ENCODE data around the gene LRRC9. TPM values are rescaled to one million over a fixed set of nuclear protein-coding genes. Genes with fewer than 3 reads are reported as not detected.
"Not testable (repeated sequence)": the region's sequence is repeated elsewhere in the genome, so short reads cannot be mapped to it uniquely, and the experiment has no call there.

LRRC9 gene
- total RNA-seq, 1 donor from 2014 or later: 0.08 TPM

DNA sequence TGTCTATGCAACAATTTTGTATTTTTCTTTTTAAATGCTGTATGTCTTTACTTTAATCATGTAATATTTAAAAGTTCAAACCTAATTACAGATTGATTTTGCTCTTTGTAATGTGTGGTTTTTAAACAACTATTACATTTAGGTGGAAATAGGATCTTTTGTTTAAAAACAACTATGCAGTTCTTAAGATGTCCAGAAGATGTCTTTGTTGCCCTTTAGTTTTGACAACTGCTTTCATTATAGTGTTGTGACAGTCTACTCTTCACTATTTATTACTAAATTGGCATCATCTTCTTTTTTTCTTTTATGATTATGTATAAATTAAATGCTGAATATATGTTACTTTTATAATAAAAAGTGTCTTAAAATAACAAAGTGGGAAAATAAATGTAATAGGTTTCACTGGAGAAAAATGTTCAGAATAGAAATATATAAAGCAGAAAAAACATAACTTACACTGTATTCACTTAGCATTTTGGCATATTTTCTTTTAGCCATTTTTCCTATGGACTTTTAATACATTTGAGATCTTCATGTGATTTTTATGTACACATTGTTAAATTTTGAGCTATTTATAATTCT is 144.6 kb downstream of the LRRC9 start:
- no peak for DNase-seq (ENCODE audit: low spot score)

GRCh38 chr14:60067882-60068281 is 147.9 kb downstream of the LRRC9 start:
- DNase-seq (ENCODE audit: low spot score): no peak

DNA sequence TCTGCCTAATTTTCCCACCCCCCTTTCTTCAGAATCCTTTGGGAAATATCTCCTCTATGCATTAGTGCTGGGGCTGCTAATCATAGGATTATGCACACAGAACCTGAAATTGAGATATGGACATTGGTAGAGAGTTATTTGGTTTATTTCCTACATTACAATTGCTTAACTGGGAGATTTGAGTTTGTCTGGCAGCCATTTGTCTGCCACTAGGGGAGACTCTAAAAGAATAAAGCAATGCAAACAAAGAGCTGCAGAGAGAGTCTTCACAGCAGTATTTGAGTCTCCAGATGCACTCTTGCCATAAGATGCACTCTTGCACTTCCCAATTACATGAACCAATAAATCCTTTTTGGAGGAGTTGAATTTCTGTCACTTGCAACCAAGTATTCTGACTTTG is 159.8 kb downstream of the LRRC9 start:
- no peak for DNase-seq (ENCODE audit: low spot score)

DNA sequence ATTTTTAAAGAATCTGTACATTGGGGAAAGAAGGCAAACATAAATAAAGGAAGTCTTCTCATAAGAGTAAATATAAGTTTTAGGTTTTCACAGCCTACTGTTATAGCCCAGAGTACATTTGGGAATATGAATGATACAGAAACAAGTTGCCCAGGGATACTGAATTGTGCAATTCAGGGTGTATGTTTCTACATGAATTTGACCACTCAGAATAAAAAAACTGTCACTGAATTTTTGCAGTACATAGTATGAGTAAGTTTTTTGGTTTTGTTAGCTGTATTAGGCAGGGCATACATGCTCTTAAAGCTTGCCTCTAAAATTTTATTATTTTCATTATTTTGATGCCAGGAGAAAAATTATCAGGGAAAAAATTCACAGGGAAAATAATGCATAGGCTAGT is 165.1 kb downstream of the LRRC9 start:
- DNase-seq (ENCODE audit: low spot score): no peak

- no peak for DNase-seq (ENCODE audit: low spot score)
Observed at GRCh38 chr14:60085693-60086092, 165.7 kb downstream of the LRRC9 start.

GRCh38 chr14:60087668-60088067 is 167.7 kb downstream of the LRRC9 start:
- no peak for DNase-seq (ENCODE audit: low spot score)

DNA sequence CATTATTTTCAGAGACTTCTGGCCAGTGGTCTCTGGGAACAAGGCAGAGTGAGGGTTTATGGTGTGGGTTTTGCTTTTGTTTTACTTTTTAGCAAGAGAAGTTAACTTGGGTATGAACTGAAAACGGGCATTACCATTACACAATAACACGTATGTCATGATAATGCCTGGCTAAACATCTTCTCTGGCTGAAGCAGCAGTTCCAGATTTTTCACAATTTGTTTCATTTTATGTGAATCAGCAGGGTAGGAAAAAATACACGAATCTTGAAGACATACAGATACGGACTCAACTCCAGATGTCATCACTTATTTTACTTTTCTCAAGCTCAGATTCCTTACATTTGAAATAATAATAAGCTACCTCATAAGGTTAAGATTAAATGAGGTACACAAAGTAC is 169.3 kb downstream of the LRRC9 start:
- DNase-seq (ENCODE audit: low spot score): no peak

GRCh38 chr14:60090864-60091519 is 171.0 kb downstream of the LRRC9 start:
- peak; percentile 68 for DNase-seq (ENCODE audit: low spot score)

GRCh38 chr14:60091550-60092525 is 171.9 kb downstream of the LRRC9 start, which contains the start of gene PCNX4:
Gene PCNX4 (plus strand): TSS chr14:60091923. CDS start chr14:60107639, 15,716 bp downstream.
- peak; percentile 98 for DNase-seq (ENCODE audit: low spot score)

GRCh38 chr14:60092526-60092920 is 172.6 kb downstream of the LRRC9 start:
- no peak for DNase-seq (ENCODE audit: low spot score)

- no peak for DNase-seq (ENCODE audit: low spot score)
Observed at GRCh38 chr14:60093080-60093479, 173.1 kb downstream of the LRRC9 start.

GRCh38 chr14:60093606-60094005 is 173.7 kb downstream of the LRRC9 start:
- no peak for DNase-seq (ENCODE audit: low spot score)

DNA sequence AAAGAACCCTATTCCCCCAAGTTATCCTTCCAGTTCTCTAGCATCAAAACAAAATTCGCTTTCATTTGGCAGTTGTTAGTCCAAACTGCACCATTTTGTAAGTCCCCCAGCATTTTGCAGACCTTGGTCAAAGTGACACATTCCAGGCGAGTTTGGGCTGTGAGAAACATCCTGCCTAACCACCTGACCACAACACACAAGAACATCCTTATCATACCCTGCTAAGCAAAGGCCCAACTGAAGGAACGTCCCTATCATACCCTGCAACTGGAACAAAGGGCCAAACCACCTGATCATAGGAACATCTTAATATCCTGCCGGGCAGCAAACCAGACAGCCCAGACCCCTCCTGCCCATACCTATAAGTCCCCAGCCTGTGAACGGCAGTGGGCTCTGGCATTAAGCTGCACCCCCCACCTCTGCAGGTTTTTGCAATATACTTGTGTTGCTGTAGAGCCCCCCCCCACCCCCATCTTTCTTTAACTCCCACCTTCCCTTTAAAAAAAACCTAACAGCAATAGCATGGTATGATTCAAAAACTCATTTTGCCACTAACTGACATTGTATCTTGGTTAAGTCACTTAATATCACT is 174.5 kb downstream of the LRRC9 start:
- DNase-seq (ENCODE audit: low spot score): no peak

GRCh38 chr14:60095231-60095630 is 175.3 kb downstream of the LRRC9 start:
- DNase-seq (ENCODE audit: low spot score): no peak

GRCh38 chr14:60095781-60096450 is 176.0 kb downstream of the LRRC9 start:
- DNase-seq (ENCODE audit: low spot score): no peak

DNA sequence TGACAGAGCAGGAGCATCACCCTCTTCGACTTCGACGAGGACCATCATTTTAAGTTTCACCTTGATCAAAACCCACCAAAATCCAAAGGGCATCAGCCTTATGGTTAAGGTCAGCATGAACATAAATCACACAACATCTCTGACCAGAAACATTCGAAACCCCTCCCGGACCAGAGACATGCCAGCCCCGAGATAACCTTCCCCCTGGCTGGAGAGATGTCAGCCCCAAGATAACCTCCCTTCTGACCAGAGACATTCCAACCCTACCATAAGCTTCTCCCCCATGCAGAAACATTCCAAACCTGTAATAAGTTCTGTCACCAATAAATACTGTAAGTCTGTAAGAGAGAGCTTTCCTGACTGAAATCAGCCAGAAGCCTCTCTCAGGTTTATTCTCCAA is 178.0 kb downstream of the LRRC9 start:
- no peak for DNase-seq (ENCODE audit: low spot score)

DNA sequence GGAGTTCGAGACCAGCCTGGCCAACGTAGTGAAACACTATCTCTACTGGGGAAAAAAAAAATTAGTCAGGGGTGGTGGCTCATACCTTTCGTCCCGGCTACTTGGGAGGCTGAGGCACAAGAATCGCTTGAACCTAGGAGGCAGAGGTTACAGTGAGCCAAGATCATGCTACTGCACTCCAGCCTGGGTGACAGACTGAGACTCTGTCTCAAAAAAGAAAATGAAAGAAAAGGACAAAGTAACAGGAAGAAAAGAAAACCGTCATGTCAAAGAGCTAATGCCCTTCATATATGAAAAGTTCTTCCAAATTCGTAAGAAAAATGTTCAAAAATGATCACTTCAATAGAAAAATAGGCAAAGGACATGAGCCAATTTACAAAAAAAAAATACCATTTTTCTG is 179.9 kb downstream of the LRRC9 start:
- not testable (repeated sequence) for DNase-seq (ENCODE audit: low spot score)

GRCh38 chr14:60101786-60102185 is 181.8 kb downstream of the LRRC9 start:
- no peak for DNase-seq (ENCODE audit: low spot score)

- DNase-seq (ENCODE audit: low spot score): no peak
Observed at GRCh38 chr14:60102389-60102788, 182.4 kb downstream of the LRRC9 start.

- DNase-seq (ENCODE audit: low spot score): no peak
Observed at GRCh38 chr14:60106339-60106738, 186.4 kb downstream of the LRRC9 start.

DNA sequence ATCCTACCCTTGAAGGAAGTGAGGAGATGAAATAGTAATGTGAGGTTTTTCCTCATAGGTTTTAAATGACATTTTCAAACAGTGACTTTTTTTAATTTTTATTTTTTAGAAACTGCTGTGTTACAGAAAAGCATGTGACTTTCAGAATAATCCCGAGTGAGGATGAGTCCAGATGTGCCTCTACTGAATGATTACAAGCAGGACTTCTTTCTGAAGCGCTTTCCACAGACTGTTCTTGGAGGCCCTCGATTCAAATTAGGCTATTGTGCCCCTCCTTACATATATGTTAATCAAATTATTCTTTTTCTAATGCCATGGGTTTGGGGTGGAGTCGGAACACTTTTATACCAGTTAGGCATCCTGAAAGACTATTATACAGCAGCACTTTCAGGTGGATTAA is 187.5 kb downstream of the LRRC9 start:
- DNase-seq (ENCODE audit: low spot score): no peak

- DNase-seq (ENCODE audit: low spot score): no peak
Observed at GRCh38 chr14:60111732-60112131, 191.8 kb downstream of the LRRC9 start.

All from ureter (tissue), 1 donor.